ENCODE data around the gene TRNT1.

TRNT1 gene

DNA sequence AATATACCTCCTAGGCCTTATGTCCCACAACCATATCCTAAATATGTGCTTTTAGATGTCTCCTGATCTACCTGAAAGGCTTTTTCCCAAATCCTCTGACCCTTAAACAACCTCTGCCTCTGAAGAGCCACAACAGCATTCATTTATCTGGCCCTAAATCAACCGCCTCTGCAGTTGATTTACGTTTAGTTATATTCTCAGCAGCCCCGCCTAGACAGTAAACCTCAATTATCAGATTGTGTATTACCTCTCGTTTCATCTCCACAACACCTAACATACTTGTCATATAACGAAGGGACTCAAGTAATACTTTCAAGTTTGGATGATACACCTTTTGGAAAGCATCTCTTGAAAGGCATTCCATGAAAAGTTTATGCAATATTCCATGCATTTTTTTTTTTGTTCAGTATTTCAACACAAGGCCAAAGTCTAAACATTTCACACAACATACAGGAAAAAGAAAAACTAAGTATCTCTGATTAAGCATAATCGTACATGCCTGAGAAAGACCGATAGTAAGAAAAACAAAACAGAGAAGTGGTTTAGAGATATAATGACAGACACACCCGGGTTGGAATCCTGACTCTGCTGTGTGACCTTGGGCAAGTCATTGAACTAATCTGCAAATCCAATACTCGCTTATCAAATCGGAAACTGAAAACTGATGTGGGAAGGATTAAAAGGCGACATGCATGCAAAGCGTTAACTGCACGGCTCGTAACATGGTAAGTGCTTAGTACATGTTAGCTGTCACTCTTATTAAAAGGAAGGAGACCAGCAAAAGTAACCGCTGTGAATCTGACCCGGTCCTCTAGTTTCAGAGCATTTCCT is 52.0 kb downstream of the TRNT1 start:
- DNase-seq (ENCODE audit: low spot score) = no peak

DNA sequence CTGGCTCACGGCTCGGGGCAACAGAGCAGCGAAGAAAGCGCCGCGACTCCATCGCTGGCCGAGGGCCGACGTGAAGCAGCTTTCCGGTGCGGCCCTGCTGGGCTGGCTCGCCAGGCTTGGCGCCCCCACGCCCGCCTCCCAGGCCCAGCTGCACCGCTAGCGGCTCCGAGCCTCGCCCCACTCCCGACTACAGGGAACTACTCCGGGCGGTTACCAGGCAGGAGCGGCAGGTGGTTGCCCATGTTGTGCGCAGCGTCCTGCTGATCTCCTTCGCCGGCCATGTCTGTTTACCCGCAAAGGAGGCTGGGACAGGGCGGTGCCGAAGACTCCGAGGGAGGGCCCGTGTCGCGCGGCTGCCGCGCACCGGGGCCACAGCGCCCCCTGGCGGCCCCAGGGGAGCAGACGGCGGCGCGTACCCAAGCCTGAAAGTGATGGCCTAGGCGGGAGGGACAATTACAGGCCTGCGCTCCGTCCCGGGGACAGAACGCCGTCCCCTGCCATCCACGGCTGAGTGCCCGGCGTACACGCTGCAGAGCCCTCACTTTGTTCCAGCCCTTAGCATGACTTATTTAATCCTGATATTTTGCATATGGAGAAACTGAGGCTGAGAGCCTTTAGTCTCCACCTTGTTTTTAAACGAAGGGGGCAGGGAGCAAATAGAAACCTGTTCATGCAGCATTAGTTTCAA is 52.8 kb downstream of the TRNT1 start, which contains the start of gene CRBN:
Gene CRBN (minus strand): TSS at position 285 of the 688 bp plus-strand sequence. CDS start 4 bp downstream, at position 281.
- DNase-seq (ENCODE audit: low spot score) = peak; percentile 88

DNA sequence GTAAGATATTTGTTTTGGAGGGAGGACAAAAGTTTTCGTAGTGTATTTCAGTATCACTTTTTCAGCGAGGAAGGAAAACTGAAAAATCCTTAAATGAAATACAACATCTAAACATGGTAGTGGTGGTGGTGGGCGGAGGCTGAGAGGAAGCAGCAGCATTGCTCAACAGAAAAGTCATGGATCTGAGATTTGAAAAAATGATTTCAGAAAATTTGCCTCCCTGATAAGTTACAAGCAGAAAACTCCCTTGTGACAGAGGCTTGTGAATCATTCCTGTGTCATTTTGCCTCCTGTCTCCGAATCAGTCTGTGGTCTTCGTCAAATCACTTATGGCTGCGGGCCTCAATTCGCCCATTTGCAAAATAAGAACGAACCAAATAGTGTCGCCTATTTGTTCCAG is 53.7 kb downstream of the TRNT1 start:
- DNase-seq (ENCODE audit: low spot score) = no peak

DNA sequence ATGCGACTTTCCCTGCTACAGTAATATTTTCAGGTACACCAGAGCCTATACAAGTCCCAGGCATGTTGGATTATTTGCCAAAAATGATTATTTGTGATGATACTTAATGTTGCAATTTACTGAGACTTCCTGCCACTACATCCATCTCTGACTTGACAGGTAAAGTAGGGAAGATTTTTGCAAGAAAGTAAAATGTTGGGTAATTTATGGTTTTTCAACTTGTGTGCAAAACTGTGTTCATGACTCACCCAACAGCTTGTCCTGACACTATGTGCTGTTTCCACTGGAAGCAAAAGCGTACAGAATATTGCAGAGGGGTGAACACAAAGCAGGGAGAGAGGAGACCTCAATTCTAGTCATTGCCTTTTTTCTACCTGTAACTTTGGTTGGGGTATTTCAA is 58.1 kb downstream of the TRNT1 start:
- DNase-seq (ENCODE audit: low spot score) = no peak

DNA sequence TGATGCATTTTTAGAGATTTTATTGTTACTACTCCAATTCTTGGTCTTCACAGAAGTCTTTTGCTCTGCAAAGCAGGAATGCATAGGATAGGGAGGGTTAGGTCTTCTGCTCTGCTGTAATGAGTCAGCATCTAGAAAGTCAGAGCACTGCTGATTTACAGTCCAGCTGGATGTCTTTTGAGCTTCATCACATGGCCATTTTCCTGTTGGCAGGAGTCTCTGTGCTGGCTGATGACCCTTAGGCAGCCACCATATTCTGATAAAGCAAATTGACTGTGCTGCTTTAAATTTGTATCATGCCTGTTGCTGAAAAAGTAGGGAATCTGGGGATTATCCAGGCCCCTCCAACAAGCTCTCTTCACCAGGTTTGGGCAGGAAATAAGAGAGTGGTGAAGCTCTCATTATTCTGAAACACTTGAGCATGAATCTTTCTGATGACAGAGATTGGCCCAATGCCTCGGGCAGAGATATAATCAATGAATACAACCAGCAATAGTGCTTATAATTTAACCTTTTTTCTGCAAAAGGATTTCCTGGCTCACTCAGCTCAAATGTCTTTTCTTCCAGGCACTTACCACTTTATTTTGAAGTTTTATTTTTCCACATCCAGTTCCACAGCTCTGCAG is 62.5 kb downstream of the TRNT1 start:
- no peak for DNase-seq (ENCODE audit: low spot score)

DNA sequence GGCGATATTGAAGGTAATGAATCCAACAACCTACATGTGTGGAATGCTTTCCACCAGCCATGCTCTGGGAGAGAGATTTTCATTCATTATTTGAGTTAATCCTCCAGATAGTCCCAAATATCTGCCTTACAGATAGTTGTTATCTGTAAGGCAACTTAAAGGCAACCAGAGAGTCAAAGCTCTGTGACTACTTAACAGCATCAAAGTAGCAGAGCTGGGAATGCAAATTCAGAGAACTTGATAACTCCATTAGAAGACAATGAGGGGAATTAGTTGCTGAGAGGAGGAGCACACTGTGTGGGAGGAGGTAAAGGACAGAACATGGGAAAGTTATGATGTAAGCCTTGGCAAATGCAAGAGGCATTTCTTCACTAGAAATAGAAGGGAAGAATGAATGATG is 63.2 kb downstream of the TRNT1 start:
- DNase-seq (ENCODE audit: low spot score) = no peak

DNA sequence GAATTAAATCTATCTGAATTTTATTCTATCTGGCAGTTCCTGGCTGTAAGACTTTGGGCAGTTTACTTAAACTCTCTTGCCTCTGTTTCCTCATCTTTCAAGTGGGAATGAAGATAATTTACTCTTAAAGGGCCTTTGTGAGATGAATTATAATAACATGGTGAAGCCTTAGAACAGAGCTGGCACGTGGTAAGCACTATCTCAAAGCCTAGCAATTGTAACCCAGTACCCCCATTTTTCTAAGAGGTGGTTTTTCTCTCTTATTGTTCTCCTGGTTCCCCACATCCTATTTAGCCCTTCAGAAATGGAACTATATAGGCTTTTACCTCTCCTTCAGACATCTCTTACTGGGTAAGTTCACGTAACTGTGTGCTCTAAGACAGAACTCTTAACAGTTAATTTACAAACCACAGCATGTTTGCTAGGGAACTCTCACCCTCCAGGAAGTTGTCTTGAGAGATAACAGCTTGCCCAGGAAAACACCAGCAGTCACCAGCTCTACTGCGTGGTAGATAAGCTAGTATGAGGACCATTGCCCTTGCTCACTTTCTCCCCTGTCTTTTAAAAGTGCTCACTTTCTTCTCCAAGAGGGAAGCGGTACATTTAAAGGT is 65.0 kb downstream of the TRNT1 start:
- DNase-seq (ENCODE audit: low spot score) = no peak

DNA sequence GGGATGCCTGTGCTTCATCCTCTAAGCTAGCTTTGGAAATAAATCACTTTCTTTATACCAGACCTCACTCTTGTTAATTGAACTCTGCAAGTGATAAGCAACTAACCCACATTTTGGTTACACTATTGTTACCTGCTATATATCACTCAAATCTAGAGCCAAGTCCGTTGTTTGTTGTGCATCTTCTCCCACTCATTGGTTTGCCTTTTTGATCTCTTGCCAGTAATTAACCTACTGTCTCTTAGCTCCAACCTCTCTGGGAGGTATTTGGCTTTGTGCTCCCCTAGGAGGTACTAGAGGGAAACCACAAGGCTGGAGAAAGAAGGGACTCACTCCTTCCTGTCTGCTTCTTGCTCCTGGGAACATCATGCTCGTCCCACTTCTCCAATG is 65.5 kb downstream of the TRNT1 start:
- no peak for DNase-seq (ENCODE audit: low spot score)

DNA sequence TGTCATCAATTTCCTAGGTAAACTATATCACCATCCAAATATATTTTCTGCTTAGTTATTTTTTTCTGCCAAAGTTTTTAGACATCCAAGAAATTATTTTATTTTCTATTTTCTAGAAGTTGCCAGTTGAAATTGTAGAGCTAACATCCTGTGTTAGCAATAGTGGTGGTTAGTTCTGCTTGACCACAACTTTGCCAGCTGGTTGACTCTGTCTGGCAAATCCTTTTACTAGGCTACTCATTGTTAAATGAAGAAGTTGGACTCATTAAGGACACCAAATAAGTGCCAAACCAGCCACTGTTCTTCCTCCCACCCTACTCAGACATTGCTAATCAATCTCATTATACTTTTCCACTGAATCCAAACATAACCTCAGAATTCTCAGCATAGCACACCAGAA is 68.1 kb downstream of the TRNT1 start:
- DNase-seq (ENCODE audit: low spot score) = no peak

DNA sequence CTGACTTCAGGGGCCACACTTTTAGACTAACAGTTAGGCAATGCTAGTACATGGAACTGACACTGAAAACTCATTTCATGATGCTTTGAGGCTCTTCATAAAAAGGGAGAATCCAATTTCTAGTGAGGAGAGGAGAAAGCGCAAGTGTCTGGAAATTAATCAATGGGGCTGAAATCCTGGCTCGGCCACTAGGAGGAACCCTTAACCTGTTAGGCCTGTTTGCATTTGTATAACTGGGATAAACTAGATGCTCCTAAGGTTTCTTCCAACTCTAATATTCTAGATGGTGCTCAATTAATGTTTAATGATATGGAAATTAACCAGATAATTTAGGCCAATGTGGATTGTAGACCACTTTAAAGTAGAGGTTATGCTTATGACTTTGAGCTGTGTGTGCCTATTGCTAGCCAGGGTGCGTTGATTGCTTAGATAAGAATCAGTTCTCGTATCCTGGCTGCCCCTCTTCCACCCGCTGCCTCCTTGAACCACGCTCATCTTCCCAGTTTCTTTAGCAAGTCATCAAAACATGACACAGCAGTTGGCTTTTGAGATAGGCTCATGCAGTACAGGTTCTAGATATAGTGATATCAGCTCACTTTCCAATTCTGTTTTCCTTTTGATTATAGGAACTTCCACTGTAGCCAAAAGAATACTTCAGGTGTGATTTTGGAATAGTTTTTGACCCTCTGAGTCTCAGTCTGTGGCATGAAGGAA is 69.6 kb downstream of the TRNT1 start:
- no peak for DNase-seq (ENCODE audit: low spot score)
